A549 (cell line): ENCODE data around the gene EPB41L4B.

Source experiments
- CHD2 ChIP-seq: fragments of 150-350 bp; IDR thresholded peaks from 2 replicates; pipeline ENCODE4 v1.6.1; 2014; ENCODE audit warnings: low read length; ENCODE audit not compliant: partially characterized antibody
- EP300 ChIP-seq, 2 experiments: fragments of >200 bp; sonication (Bioruptor Twin); formaldehyde crosslinking; IDR thresholded peaks; 2 replicates in 1 of 2; 3 replicates in 1 of 2; pipeline ENCODE4 v1.6.1; 2016 to 2017
- MAFK ChIP-seq: fragments of 450-650 bp; IDR thresholded peaks from 2 replicates; pipeline ENCODE4 v1.6.1; 2014; ENCODE audit not compliant: partially characterized antibody
- MAX ChIP-seq: IDR thresholded peaks from 2 replicates; pipeline ENCODE4 v1.6.1; 2012
- NFE2L2 ChIP-seq: fragments of 150-350 bp; conservative IDR thresholded peaks from 2 replicates; pipeline ENCODE4 v1.6.1; 2014; ENCODE audit warnings: low read length
- POLR2A ChIP-seq: IDR thresholded peaks from 2 replicates; pipeline ENCODE4 v1.6.1; 2012; ENCODE audit warnings: mild to moderate bottlenecking, low read length
- RAD21 ChIP-seq, 2 experiments: fragments of >200 bp in 1 of 2; sonication (Bioruptor Twin) in 1 of 2; formaldehyde crosslinking in 1 of 2; IDR thresholded peaks in 1 of 2; conservative IDR thresholded peaks in 1 of 2; 2 replicates in 1 of 2; 3 replicates in 1 of 2; pipeline ENCODE4 v1.6.1; 2012 to 2018; ENCODE audit warnings: inconsistent platforms in 1 of 2
- RFX5 ChIP-seq: fragments of 450-650 bp; IDR thresholded peaks from 2 replicates; pipeline ENCODE4 v1.7.1; 2014; ENCODE audit warnings: antibody characterized with exemption, mild to moderate bottlenecking, moderate library complexity
- SMC3 ChIP-seq: fragments of >200 bp; sonication (Bioruptor Twin); formaldehyde crosslinking; IDR thresholded peaks from 3 replicates; pipeline ENCODE4 v1.6.1; 2018; ENCODE audit warnings: inconsistent platforms
- TF ChIP-seq, protein P1 (sequence below): fragments of >200 bp; sonication (Bioruptor Twin); formaldehyde crosslinking; IDR thresholded peaks from 3 replicates; pipeline ENCODE4 v1.5.1; 2016
- TF ChIP-seq, protein P2 (sequence below): fragments of 450-650 bp; IDR thresholded peaks from 2 replicates; pipeline ENCODE4 v1.6.1; 2014; ENCODE audit warnings: antibody characterized with exemption
- TF ChIP-seq, protein P3 (sequence below): fragments of 200-600 bp; sonication (generic); IDR thresholded peaks from 2 replicates; pipeline ENCODE4 v1.6.1; 2016; ENCODE audit warnings: antibody characterized with exemption, mild to moderate bottlenecking, moderate library complexity
- TF ChIP-seq, protein P4 (sequence below): fragments of 250-450 bp; sonication (Bioruptor Pico); IDR thresholded peaks from 2 replicates; pipeline ENCODE4 v1.5.0; 2021; ENCODE audit warnings: mild to moderate bottlenecking, moderate library complexity, borderline replicate concordance

GRCh38 chr9:109277451-109277850 is 43.4 kb downstream of the EPB41L4B start:
- TF ChIP-seq, protein P1, sequence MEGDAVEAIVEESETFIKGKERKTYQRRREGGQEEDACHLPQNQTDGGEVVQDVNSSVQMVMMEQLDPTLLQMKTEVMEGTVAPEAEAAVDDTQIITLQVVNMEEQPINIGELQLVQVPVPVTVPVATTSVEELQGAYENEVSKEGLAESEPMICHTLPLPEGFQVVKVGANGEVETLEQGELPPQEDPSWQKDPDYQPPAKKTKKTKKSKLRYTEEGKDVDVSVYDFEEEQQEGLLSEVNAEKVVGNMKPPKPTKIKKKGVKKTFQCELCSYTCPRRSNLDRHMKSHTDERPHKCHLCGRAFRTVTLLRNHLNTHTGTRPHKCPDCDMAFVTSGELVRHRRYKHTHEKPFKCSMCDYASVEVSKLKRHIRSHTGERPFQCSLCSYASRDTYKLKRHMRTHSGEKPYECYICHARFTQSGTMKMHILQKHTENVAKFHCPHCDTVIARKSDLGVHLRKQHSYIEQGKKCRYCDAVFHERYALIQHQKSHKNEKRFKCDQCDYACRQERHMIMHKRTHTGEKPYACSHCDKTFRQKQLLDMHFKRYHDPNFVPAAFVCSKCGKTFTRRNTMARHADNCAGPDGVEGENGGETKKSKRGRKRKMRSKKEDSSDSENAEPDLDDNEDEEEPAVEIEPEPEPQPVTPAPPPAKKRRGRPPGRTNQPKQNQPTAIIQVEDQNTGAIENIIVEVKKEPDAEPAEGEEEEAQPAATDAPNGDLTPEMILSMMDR = no peak
- TF ChIP-seq MAFK (no peak), RFX5 (no peak), POLR2A (no peak), RAD21 (conservative IDR thresholded peaks at IDR 0.05 in 1 of 2, IDR thresholded peaks at IDR 0.05 in 1 of 2) (no peak), CHD2 (no peak), SMC3 (no peak), EP300 (IDR thresholded peaks at IDR 0.05) (no peak), NFE2L2 (no peak), MAX (no peak)
- TF ChIP-seq, protein P2, sequence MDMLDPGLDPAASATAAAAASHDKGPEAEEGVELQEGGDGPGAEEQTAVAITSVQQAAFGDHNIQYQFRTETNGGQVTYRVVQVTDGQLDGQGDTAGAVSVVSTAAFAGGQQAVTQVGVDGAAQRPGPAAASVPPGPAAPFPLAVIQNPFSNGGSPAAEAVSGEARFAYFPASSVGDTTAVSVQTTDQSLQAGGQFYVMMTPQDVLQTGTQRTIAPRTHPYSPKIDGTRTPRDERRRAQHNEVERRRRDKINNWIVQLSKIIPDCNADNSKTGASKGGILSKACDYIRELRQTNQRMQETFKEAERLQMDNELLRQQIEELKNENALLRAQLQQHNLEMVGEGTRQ = no peak
- TF ChIP-seq, protein P3, sequence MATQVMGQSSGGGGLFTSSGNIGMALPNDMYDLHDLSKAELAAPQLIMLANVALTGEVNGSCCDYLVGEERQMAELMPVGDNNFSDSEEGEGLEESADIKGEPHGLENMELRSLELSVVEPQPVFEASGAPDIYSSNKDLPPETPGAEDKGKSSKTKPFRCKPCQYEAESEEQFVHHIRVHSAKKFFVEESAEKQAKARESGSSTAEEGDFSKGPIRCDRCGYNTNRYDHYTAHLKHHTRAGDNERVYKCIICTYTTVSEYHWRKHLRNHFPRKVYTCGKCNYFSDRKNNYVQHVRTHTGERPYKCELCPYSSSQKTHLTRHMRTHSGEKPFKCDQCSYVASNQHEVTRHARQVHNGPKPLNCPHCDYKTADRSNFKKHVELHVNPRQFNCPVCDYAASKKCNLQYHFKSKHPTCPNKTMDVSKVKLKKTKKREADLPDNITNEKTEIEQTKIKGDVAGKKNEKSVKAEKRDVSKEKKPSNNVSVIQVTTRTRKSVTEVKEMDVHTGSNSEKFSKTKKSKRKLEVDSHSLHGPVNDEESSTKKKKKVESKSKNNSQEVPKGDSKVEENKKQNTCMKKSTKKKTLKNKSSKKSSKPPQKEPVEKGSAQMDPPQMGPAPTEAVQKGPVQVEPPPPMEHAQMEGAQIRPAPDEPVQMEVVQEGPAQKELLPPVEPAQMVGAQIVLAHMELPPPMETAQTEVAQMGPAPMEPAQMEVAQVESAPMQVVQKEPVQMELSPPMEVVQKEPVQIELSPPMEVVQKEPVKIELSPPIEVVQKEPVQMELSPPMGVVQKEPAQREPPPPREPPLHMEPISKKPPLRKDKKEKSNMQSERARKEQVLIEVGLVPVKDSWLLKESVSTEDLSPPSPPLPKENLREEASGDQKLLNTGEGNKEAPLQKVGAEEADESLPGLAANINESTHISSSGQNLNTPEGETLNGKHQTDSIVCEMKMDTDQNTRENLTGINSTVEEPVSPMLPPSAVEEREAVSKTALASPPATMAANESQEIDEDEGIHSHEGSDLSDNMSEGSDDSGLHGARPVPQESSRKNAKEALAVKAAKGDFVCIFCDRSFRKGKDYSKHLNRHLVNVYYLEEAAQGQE = no peak
- TF ChIP-seq, protein P4, sequence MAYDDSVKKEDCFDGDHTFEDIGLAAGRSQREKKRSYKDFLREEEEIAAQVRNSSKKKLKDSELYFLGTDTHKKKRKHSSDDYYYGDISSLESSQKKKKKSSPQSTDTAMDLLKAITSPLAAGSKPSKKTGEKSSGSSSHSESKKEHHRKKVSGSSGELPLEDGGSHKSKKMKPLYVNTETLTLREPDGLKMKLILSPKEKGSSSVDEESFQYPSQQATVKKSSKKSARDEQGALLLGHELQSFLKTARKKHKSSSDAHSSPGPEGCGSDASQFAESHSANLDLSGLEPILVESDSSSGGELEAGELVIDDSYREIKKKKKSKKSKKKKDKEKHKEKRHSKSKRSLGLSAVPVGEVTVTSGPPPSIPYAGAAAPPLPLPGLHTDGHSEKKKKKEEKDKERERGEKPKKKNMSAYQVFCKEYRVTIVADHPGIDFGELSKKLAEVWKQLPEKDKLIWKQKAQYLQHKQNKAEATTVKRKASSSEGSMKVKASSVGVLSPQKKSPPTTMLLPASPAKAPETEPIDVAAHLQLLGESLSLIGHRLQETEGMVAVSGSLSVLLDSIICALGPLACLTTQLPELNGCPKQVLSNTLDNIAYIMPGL (CRISPR knock-in tag) = no peak
